Liver (tissue), 9 donors: ENCODE measurements around the gene ILDR2. TPM values are rescaled to one million over a fixed set of nuclear protein-coding genes. Genes with fewer than 3 reads are reported as not detected.

ENCODE experiments used
- DNase-seq: peaks from one replicate; pipeline ENCODE4 v3.0.0-alpha.2; 2017; ENCODE audit warnings: low spot score
- H3K27ac ChIP-seq, 2 donors: one replicate each; pipeline ENCODE4 v1.7.0; 2013; ENCODE audit warnings: inconsistent platforms in 2 of 2, low read length in 2 of 2, control low read depth in 1 of 2, low read depth in 1 of 2, mild to moderate bottlenecking in 1 of 2
- H3K27me3 ChIP-seq, 4 donors: one replicate each; pipeline versions ENCODE4 v1.6.1 to v1.7.0; 2013; ENCODE audit warnings: low read length in 3 of 4, inconsistent platforms in 1 of 4, mild to moderate bottlenecking in 1 of 4, moderate library complexity in 1 of 4; ENCODE audit not compliant: control insufficient read depth in 4 of 4, insufficient read depth in 4 of 4
- H3K36me3 ChIP-seq, 4 donors: one replicate each; pipeline versions ENCODE4 v1.6.1 to v1.7.0; 2013; ENCODE audit warnings: low read length in 3 of 4, mild to moderate bottlenecking in 3 of 4, low read depth in 1 of 4, moderate library complexity in 1 of 4; ENCODE audit not compliant: control insufficient read depth in 4 of 4, insufficient read depth in 3 of 4
- H3K4me1 ChIP-seq, 4 donors: one replicate each; pipeline versions ENCODE4 v1.6.1 to v1.7.0; 2013; ENCODE audit warnings: low read length in 3 of 4, mild to moderate bottlenecking in 3 of 4, moderate library complexity in 1 of 4; ENCODE audit not compliant: control insufficient read depth in 4 of 4, insufficient read depth in 4 of 4
- H3K4me3 ChIP-seq, 3 donors: one replicate each; pipeline versions ENCODE4 v1.6.1 to v1.7.0; 2013; ENCODE audit warnings: low read length in 3 of 3, control low read depth in 1 of 3, low read depth in 1 of 3, mild to moderate bottlenecking in 1 of 3
- H3K9ac ChIP-seq, 2 donors: one replicate each; pipeline ENCODE4 v1.7.0; 2013; ENCODE audit warnings: low read length in 2 of 2, mild to moderate bottlenecking in 2 of 2, moderate library complexity in 2 of 2, control low read depth in 1 of 2, low read depth in 1 of 2
- H3K9me3 ChIP-seq, 4 donors: one replicate each; pipeline versions ENCODE4 v1.6.1 to v1.7.0; 2013; ENCODE audit warnings: low read length in 3 of 4; ENCODE audit not compliant: control insufficient read depth in 4 of 4
- ATF3 ChIP-seq: IDR thresholded peaks from 2 replicates; pipeline ENCODE4 v1.6.1; 2016; ENCODE audit warnings: antibody characterized with exemption
- CTCF ChIP-seq: fragments of 150-350 bp; IDR thresholded peaks from 2 replicates; pipeline ENCODE4 v1.5.1; 2017; ENCODE audit warnings: improper control_type of control experiment, low read depth, low read length; ENCODE audit not compliant: missing input control
- EGR1 ChIP-seq, 2 donors: IDR thresholded peaks; 2 replicates each; pipeline ENCODE4 v1.6.1; 2016 to 2018; ENCODE audit warnings: antibody characterized with exemption in 2 of 2, low read depth in 2 of 2
- FOXA2 ChIP-seq: IDR thresholded peaks from 2 replicates; pipeline ENCODE4 v1.6.1; 2016; ENCODE audit warnings: antibody characterized with exemption
- GABPA ChIP-seq, 2 donors: IDR thresholded peaks in 1 of 2; conservative IDR thresholded peaks in 1 of 2; 2 replicates each; pipeline ENCODE4 v1.6.1; 2016; ENCODE audit warnings: antibody characterized with exemption in 2 of 2, mild to moderate bottlenecking in 1 of 2, moderate library complexity in 1 of 2
- HNF4A ChIP-seq, 2 donors: conservative IDR thresholded peaks; 2 replicates each; pipeline ENCODE4 v1.6.1; 2016; ENCODE audit warnings: antibody characterized with exemption in 2 of 2, mild to moderate bottlenecking in 2 of 2
- JUND ChIP-seq, 2 donors: IDR thresholded peaks; 2 replicates each; pipeline ENCODE4 v1.6.1; 2016; ENCODE audit warnings: antibody characterized with exemption in 2 of 2
- MAX ChIP-seq: IDR thresholded peaks from 2 replicates; pipeline ENCODE4 v1.6.1; 2016; ENCODE audit warnings: antibody characterized with exemption
- NR2F2 ChIP-seq: IDR thresholded peaks from 2 replicates; pipeline ENCODE4 v1.6.1; 2016; ENCODE audit warnings: antibody characterized with exemption
- RAD21 ChIP-seq, 2 donors: IDR thresholded peaks; 2 replicates each; pipeline ENCODE4 v1.6.1; 2016; ENCODE audit warnings: antibody characterized with exemption in 2 of 2, mild to moderate bottlenecking in 2 of 2
- REST ChIP-seq: IDR thresholded peaks from 2 replicates; pipeline ENCODE4 v1.6.1; 2016; ENCODE audit warnings: antibody characterized with exemption, mild to moderate bottlenecking
- TAF1 ChIP-seq: conservative IDR thresholded peaks from 2 replicates; pipeline ENCODE4 v1.6.1; 2016; ENCODE audit warnings: antibody characterized with exemption, mild to moderate bottlenecking
- YY1 ChIP-seq: IDR thresholded peaks from 2 replicates; pipeline ENCODE4 v1.6.1; 2016; ENCODE audit warnings: antibody characterized with exemption, mild to moderate bottlenecking
- WGBS: extraction: QIAGEN DNeasy Blood & Tissue Kit; methylation state at CpG from one replicate; pipeline ENCODE4 v1.1.7; 2013; 5-methylcytosine and 5-hydroxymethylcytosine counted together
- polyA plus RNA-seq, 2 donors: library from polyadenylated mRNA; stranded (reverse) in 1 of 2; unstranded in 1 of 2; fragments of 200-250 nt in 1 of 2; fragments of >200 nt in 1 of 2; fragmentation: Nextera tagmentation in 1 of 2; extraction: Ambion mirVana in 1 of 2; gene quantifications; one replicate each; pipeline versions ENCODE4 v1.2.1 to v1.2.3, GENCODE V29; 2013 to 2015
- total RNA-seq, 2 donors: library from RNA; depleted of rRNA; stranded (reverse); fragments of >200 nt; gene quantifications; one replicate each; pipeline ENCODE4 v1.2.3, GENCODE V29; 2014
- donor health status: healthy.
- donor health status: healthy.
- donor health status: healthy.
- donor health status: healthy.
- donor health status: healthy.

The ILDR2 gene
- total and polyA plus RNA-seq, 4 donors: 0.09 to 7.4 (median 0.44) TPM

- H3K4me1 ChIP-seq: peaks cover 6 to 9% (median 8%) of the 10 kb centered on the region in 4 donors
- no peaks in the 10 kb centered on the region for H3K9me3 ChIP-seq
- H3K27ac ChIP-seq: no peak overlapping the region
- peak overlapping the region in 2 of 3 donors; percentile 34 to 40 for H3K4me3 ChIP-seq
- peaks cover 0 to 4% (median 1%) of the 10 kb centered on the region in 4 donors for H3K27me3 ChIP-seq
- TF ChIP-seq ATF3 (no peak), YY1 (no peak), FOXA2 (no peak), TAF1 (no peak), EGR1 (IDR thresholded peaks at IDR 0.05; ENCODE audit: low read depth in 2 of 2) (no peak), RAD21 (IDR thresholded peaks at IDR 0.05) (no peak), HNF4A (conservative IDR thresholded peaks at IDR 0.05) (no peak), REST (no peak)
- no peaks in the 10 kb centered on the region for H3K36me3 ChIP-seq
- H3K9ac ChIP-seq: no peak overlapping the region
- WGBS: 11% methylated on average over 113 of the region's 113 CpGs
- no peak for DNase-seq
These were observed 54.5 kb downstream of the ILDR2 start for GRCh38 chr1:166920561-166921475.

- Histone ChIP-seq H3K27me3 (peaks cover 0 to 4% (median 1%) of the 10 kb centered on the region in 4 donors), H3K9me3 (no peaks in the 10 kb centered on the region), H3K4me3 (no peak overlapping the region), H3K36me3 (no peaks in the 10 kb centered on the region), H3K4me1 (peaks cover 6 to 9% (median 8%) of the 10 kb centered on the region in 4 donors), H3K9ac (no peak overlapping the region), H3K27ac (no peak overlapping the region)
- DNase-seq: no peak
- WGBS: 87% methylated on average over 2 of the region's 2 CpGs
- TF ChIP-seq TAF1 (no peak), ATF3 (no peak), FOXA2 (no peak)
These were observed 56.4 kb downstream of the ILDR2 start for GRCh38 chr1:166918956-166919316.

- Histone ChIP-seq H3K27me3 (peaks cover 0 to 4% (median 1%) of the 10 kb centered on the region in 4 donors), H3K36me3 (no peaks in the 10 kb centered on the region)
- 91% methylated on average over 6 of the region's 6 CpGs for WGBS
- TF ChIP-seq FOXA2: no peak
- TF ChIP-seq JUND (IDR thresholded peaks at IDR 0.05): no peak
- TF ChIP-seq ATF3: no peak
- TF ChIP-seq GABPA (IDR thresholded peaks at IDR 0.05 in 1 of 2, conservative IDR thresholded peaks at IDR 0.05 in 1 of 2): no peak
- TF ChIP-seq MAX: no peak
- TF ChIP-seq NR2F2: no peak
- TF ChIP-seq CTCF: no peak
These were observed 57.0 kb downstream of the ILDR2 start for GRCh38 chr1:166918088-166918955.

More at GRCh38 chr1:166918088-166918955, 57.0 kb downstream of the ILDR2 start:
- Histone ChIP-seq H3K4me3 (no peak overlapping the region), H3K27ac (no peak overlapping the region), H3K9me3 (no peaks in the 10 kb centered on the region), H3K4me1 (peaks cover 6 to 9% (median 8%) of the 10 kb centered on the region in 4 donors), H3K9ac (no peak overlapping the region)
- DNase-seq: no peak
